Parathyroid adenoma (tissue), 2 donors: ENCODE results near the gene ACP7.

Experiments
- H2AFZ ChIP-seq: fragments of 300-600 bp; sonication (generic); one replicate; pipeline ENCODE4 v1.7.0; 2017; ENCODE audit warnings: antibody characterized with exemption, mild to moderate bottlenecking
- H3K27ac ChIP-seq: fragments of 300-600 bp; sonication (generic); one replicate; pipeline ENCODE4 v1.7.0; 2017
- H3K27me3 ChIP-seq: fragments of 300-600 bp; sonication (generic); one replicate; pipeline ENCODE4 v1.7.0; 2017; ENCODE audit warnings: low read length; ENCODE audit not compliant: control insufficient read depth, insufficient read depth
- H3K36me3 ChIP-seq: fragments of 300-600 bp; sonication (generic); one replicate; pipeline ENCODE4 v1.7.0; 2017; ENCODE audit warnings: low read length; ENCODE audit not compliant: control insufficient read depth, insufficient read depth
- H3K4me1 ChIP-seq: fragments of 300-600 bp; sonication (generic); one replicate; pipeline ENCODE4 v1.7.0; 2017; ENCODE audit warnings: control low read depth
- H3K4me2 ChIP-seq: fragments of 300-600 bp; sonication (generic); one replicate; pipeline ENCODE4 v1.7.0; 2017; ENCODE audit warnings: low read length
- H3K4me3 ChIP-seq: fragments of 300-600 bp; sonication (generic); one replicate; pipeline ENCODE4 v1.7.0; 2017; ENCODE audit warnings: low read depth, low read length
- H3K79me2 ChIP-seq: fragments of 300-600 bp; sonication (generic); one replicate; pipeline ENCODE4 v1.7.0; 2017; ENCODE audit warnings: control low read depth
- H3K9ac ChIP-seq: fragments of 300-600 bp; sonication (generic); one replicate; pipeline ENCODE4 v1.7.0; 2017; ENCODE audit warnings: mild to moderate bottlenecking
- H3K9me3 ChIP-seq: fragments of 300-600 bp; sonication (generic); one replicate; pipeline ENCODE4 v1.7.0; 2017; ENCODE audit warnings: low read length; ENCODE audit not compliant: control insufficient read depth
- CTCF ChIP-seq: fragments of 300-600 bp; sonication (generic); IDR thresholded peaks from one replicate; pipeline ENCODE4 v1.7.0; 2017; ENCODE audit warnings: antibody characterized with exemption, mild to moderate bottlenecking
- donor health status: primary hyperparathyroidism.

Gene ACP7

GRCh38 chr19:39128516-39129079, 44.4 kb downstream of the ACP7 start:
- H3K27ac ChIP-seq: peak overlapping the region; percentile 88
- H3K79me2 ChIP-seq: peaks cover 56% of the 10 kb centered on the region
- H2AFZ ChIP-seq: no peak overlapping the region
- H3K27me3 ChIP-seq: no peaks in the 10 kb centered on the region
- TF ChIP-seq CTCF: no peak
- H3K4me3 ChIP-seq: no peak overlapping the region
- H3K4me1 ChIP-seq: peaks cover 46% of the 10 kb centered on the region
- H3K36me3 ChIP-seq: no peaks in the 10 kb centered on the region
- H3K4me2 ChIP-seq: peak overlapping the region; percentile 43
- no peak overlapping the region for H3K9ac ChIP-seq
- no peaks in the 10 kb centered on the region for H3K9me3 ChIP-seq

GRCh38 chr19:39129116-39129515, 44.9 kb downstream of the ACP7 start:
- Histone ChIP-seq H3K36me3 (no peaks in the 10 kb centered on the region), H3K9ac (no peak overlapping the region), H3K4me3 (no peak overlapping the region), H3K4me1 (peaks cover 49% of the 10 kb centered on the region), H3K4me2 (no peak overlapping the region), H3K9me3 (no peaks in the 10 kb centered on the region), H3K27me3 (no peaks in the 10 kb centered on the region), H3K79me2 (peaks cover 61% of the 10 kb centered on the region), H3K27ac (no peak overlapping the region), H2AFZ (no peak overlapping the region)
- no peak for TF ChIP-seq CTCF

- no peak overlapping the region for H3K4me3 ChIP-seq
- TF ChIP-seq CTCF: no peak
- no peaks in the 10 kb centered on the region for H3K9me3 ChIP-seq
- H3K27me3 ChIP-seq: no peaks in the 10 kb centered on the region
- no peak overlapping the region for H3K9ac ChIP-seq
- H3K4me1 ChIP-seq: peaks cover 49% of the 10 kb centered on the region
- H3K4me2 ChIP-seq: no peak overlapping the region
- H3K27ac ChIP-seq: peak overlapping the region; percentile 57
- H2AFZ ChIP-seq: no peak overlapping the region
- H3K36me3 ChIP-seq: no peaks in the 10 kb centered on the region
- peaks cover 73% of the 10 kb centered on the region for H3K79me2 ChIP-seq
Observed at GRCh38 chr19:39130337-39131254, 46.4 kb downstream of the ACP7 start.

- no peak for TF ChIP-seq CTCF
- Histone ChIP-seq H3K4me3 (no peak overlapping the region), H3K9ac (no peak overlapping the region), H3K79me2 (peaks cover 75% of the 10 kb centered on the region), H2AFZ (no peak overlapping the region), H3K27me3 (no peaks in the 10 kb centered on the region), H3K4me2 (no peak overlapping the region), H3K27ac (peak overlapping the region; percentile 57), H3K4me1 (peaks cover 52% of the 10 kb centered on the region), H3K9me3 (no peaks in the 10 kb centered on the region), H3K36me3 (no peaks in the 10 kb centered on the region)
Observed at GRCh38 chr19:39131255-39131755, 47.1 kb downstream of the ACP7 start.
